K562 (cell line): ENCODE results near the gene HRAS. TPM values are rescaled to one million over a fixed set of nuclear protein-coding genes. Genes with fewer than 3 reads are reported as not detected.
A peak's percentile ranks its signal among the peaks of the same experiment; 100 is the strongest.

Experiments used
- ATAC-seq: fragments of 200-7000 bp; cut with Tn5 transposase; 3 replicates; pipeline ENCODE4 v1.9.1; 2020; ENCODE audit warnings: moderate library complexity
- BruUV-seq: library from RNA; stranded (reverse); fragments of 400-500 nt; replicated peaks from 2 replicates; lab custom pipeline; 2021; lab: Mats Ljungman, UMichigan
- CTCF ChIA-PET: fragments of 300-600 bp; formaldehyde crosslinking; extraction: SDS; loops from one replicate; lab custom pipeline; 2021; ENCODE audit warnings: low intra/inter-chr PET ratio; lab: Yijun Ruan, JAX
- POLR2A ChIA-PET: fragments of 300-600, 350-650 bp; sonication (Branson Sonifier 250); formaldehyde crosslinking; extraction: SDS; loops from one replicate; lab custom pipeline; 2021; ENCODE audit warnings: antibody characterized with exemption, inconsistent platforms; lab: Yijun Ruan, JAX
- DNase-seq, 4 experiments: peaks; one replicate each; pipeline versions ENCODE4 v3.0.0 to v3.0.0-alpha.2; 2011 to 2018; ENCODE audit warnings: low spot score in 3 of 4, mixed read lengths in 3 of 4; ENCODE audit errors: extremely low read depth in 1 of 4
- FAIRE-seq: peaks from 2 replicates; lab custom pipeline; 2011; peaks lifted over from hg19 to GRCh38; lab: Jason Lieb, UNC
- H2AFZ ChIP-seq: 2 replicates; pipeline ENCODE4 v1.6.0; 2011; ENCODE audit warnings: low read depth, low read length, control low read depth, inconsistent platforms
- H3K27ac ChIP-seq: fragments of 200-600 bp; 3 replicates; pipeline ENCODE4 v1.8.0; 2011; ENCODE audit warnings: low read depth, mild to moderate bottlenecking, control low read depth, inconsistent platforms, low read length, moderate library complexity, mixed read lengths; ENCODE audit errors: extremely low read depth
- H3K27me3 ChIP-seq, 2 experiments: fragments of 300-600 bp in 1 of 2; 2 replicates in 1 of 2; 3 replicates in 1 of 2; pipeline versions ENCODE4 v1.6.0 to v1.8.0; 2011; ENCODE audit warnings: inconsistent platforms in 2 of 2, low read length in 2 of 2, mild to moderate bottlenecking in 1 of 2, mixed read lengths in 1 of 2, moderate library complexity in 1 of 2; ENCODE audit not compliant: control insufficient read depth in 2 of 2, insufficient read depth in 2 of 2
- H3K36me3 ChIP-seq: fragments of 300-600 bp; 3 replicates; pipeline ENCODE4 v1.8.0; 2011; ENCODE audit warnings: mild to moderate bottlenecking, low read length, inconsistent platforms; ENCODE audit not compliant: control insufficient read depth, insufficient read depth
- H3K4me1 ChIP-seq, 2 experiments: fragments of 200-600 bp in 1 of 2; replicated peaks in 1 of 2; 2 replicates in 1 of 2; 3 replicates in 1 of 2; pipeline versions ENCODE4 v1.5.1 to v1.8.0; 2011; ENCODE audit warnings: inconsistent platforms in 2 of 2, low read length in 2 of 2, mild to moderate bottlenecking in 1 of 2, mixed read lengths in 1 of 2, moderate library complexity in 1 of 2; ENCODE audit not compliant: control insufficient read depth in 2 of 2, insufficient read depth in 2 of 2
- H3K4me2 ChIP-seq: 2 replicates; pipeline ENCODE4 v1.6.1; 2011; ENCODE audit warnings: low read length, control low read depth, inconsistent platforms, mixed read lengths; ENCODE audit not compliant: insufficient read depth
- H3K4me3 ChIP-seq: fragments of 200-600 bp; sonication (generic), shearing (Covaris generic); 2 replicates; pipeline ENCODE4 v1.5.1; 2016; ENCODE audit warnings: control low read depth, inconsistent platforms
- H3K79me2 ChIP-seq: fragments of 200-600 bp; 3 replicates; pipeline ENCODE4 v1.8.0; 2011; ENCODE audit warnings: low read length, inconsistent platforms; ENCODE audit not compliant: control insufficient read depth, insufficient read depth
- H3K9ac ChIP-seq, 2 experiments: 2 replicates each; pipeline versions ENCODE4 v1.6.0 to v1.6.1; 2011; ENCODE audit warnings: low read depth in 2 of 2, low read length in 2 of 2, control low read depth in 1 of 2, inconsistent platforms in 1 of 2, mild to moderate bottlenecking in 1 of 2, mixed read lengths in 1 of 2; ENCODE audit not compliant: insufficient read depth in 1 of 2
- H3K9me1 ChIP-seq: one replicate; pipeline ENCODE4 v1.6.0; 2011; ENCODE audit warnings: inconsistent platforms, mild to moderate bottlenecking, low read length, moderate library complexity; ENCODE audit not compliant: control insufficient read depth, insufficient read depth
- H3K9me3 ChIP-seq: replicated peaks from 2 replicates; pipeline ENCODE4 v1.5.1; 2011; ENCODE audit warnings: low read depth, low read length, inconsistent platforms; ENCODE audit not compliant: control insufficient read depth, insufficient read depth
- H4K20me1 ChIP-seq: replicated peaks from 2 replicates; pipeline ENCODE4 v1.6.1; 2011; ENCODE audit warnings: low read length, inconsistent platforms, mixed read lengths; ENCODE audit not compliant: control insufficient read depth, insufficient read depth
- FOXA3 ChIP-seq, 2 experiments: fragments of 450-650 bp in 1 of 2; sonication (generic) in 1 of 2; formaldehyde crosslinking; IDR thresholded peaks in 1 of 2; conservative IDR thresholded peaks in 1 of 2; 2 replicates each; pipeline versions ENCODE4 v1.4.0 to v1.8.0; 2020 to 2022; ENCODE audit warnings: mild to moderate bottlenecking in 2 of 2, missing genetic modification reagents in 1 of 2
- HLTF ChIP-seq: fragments of 450-650 bp; IDR thresholded peaks from 2 replicates; pipeline ENCODE4 v1.6.1; 2016
- TEAD2 ChIP-seq: fragments of 450-650 bp; IDR thresholded peaks from 2 replicates; pipeline ENCODE4 v1.6.1; 2016; ENCODE audit warnings: missing genetic modification characterization, control low read depth, missing compliant biosample characterization
- ZBTB33 ChIP-seq: sonication (generic); formaldehyde crosslinking; IDR thresholded peaks from 2 replicates; pipeline ENCODE4 v1.8.1; 2023; ENCODE audit warnings: mild to moderate bottlenecking, missing genetic modification reagents
- ZFP30 ChIP-seq: fragments of 250-450 bp; sonication (Bioruptor Pico); IDR thresholded peaks from 2 replicates; pipeline ENCODE4 v1.8.0; 2022; ENCODE audit warnings: moderate library complexity, mild to moderate bottlenecking, inconsistent platforms, borderline replicate concordance
- ZNF75A ChIP-seq: fragments of 450-650 bp; formaldehyde crosslinking; IDR thresholded peaks from 2 replicates; pipeline ENCODE4 v1.4.0; 2020; ENCODE audit warnings: mild to moderate bottlenecking
- WGBS: fragments of 100-300 bp; shearing (Covaris generic); methylation state at CpG from one replicate; pipeline ENCODE4 v1.1.6; 2016; ENCODE audit warnings: low coverage, mixed read lengths; ENCODE audit not compliant: insufficient coverage; ENCODE audit errors: missing lambda C conversion rate; 5-methylcytosine and 5-hydroxymethylcytosine counted together
- in situ Hi-C: fragments of 300-500 bp; cut with MboI; formaldehyde crosslinking; loops from 4 replicates; pipeline ENCODE4 v1.15.0; 2018; ENCODE audit warnings: inconsistent platforms, mixed read lengths
- intact Hi-C: fragments of 100-400 bp; cut with micrococcal nuclease; formaldehyde crosslinking; loops from 2 replicates; pipeline ENCODE4 v1.14.2; 2022
- polyA plus RNA-seq, 8 experiments: library from polyadenylated mRNA; depleted of rRNA in 4 of 8; stranded (reverse) in 5 of 8; unstranded in 3 of 8; fragments of >200 nt; fragmentation: Nextera tagmentation in 2 of 8; fragmentation: Illumina TruSeq in 1 of 8; extraction: Ambion mirVana in 2 of 8; extraction: Trizol in 1 of 8; gene quantifications; 2 replicates each; pipeline versions ENCODE4 v1.2.1 to v1.2.3, GENCODE V29; 2011 to 2014; ENCODE audit warnings: inconsistent platforms in 1 of 8, missing spikeins in 1 of 8
- total RNA-seq, 7 experiments: library from RNA; depleted of rRNA in 6 of 7; stranded (reverse); fragments of >200 nt in 6 of 7; fragmentation: Illumina TruSeq in 2 of 7; extraction: Trizol in 2 of 7; gene quantifications; 2 replicates each; pipeline versions ENCODE4 v1.2.1 to v1.2.3, GENCODE V29; 2011 to 2021; ENCODE audit warnings: low replicate concordance in 1 of 7

Gene HRAS
- total and polyA plus RNA-seq, 9 of the 15 experiments (the other 6 are each of a cell fraction or from before 2014, with no cell fraction given), result 2.8 to 73.5 (median 29.6) TPM

DNA sequence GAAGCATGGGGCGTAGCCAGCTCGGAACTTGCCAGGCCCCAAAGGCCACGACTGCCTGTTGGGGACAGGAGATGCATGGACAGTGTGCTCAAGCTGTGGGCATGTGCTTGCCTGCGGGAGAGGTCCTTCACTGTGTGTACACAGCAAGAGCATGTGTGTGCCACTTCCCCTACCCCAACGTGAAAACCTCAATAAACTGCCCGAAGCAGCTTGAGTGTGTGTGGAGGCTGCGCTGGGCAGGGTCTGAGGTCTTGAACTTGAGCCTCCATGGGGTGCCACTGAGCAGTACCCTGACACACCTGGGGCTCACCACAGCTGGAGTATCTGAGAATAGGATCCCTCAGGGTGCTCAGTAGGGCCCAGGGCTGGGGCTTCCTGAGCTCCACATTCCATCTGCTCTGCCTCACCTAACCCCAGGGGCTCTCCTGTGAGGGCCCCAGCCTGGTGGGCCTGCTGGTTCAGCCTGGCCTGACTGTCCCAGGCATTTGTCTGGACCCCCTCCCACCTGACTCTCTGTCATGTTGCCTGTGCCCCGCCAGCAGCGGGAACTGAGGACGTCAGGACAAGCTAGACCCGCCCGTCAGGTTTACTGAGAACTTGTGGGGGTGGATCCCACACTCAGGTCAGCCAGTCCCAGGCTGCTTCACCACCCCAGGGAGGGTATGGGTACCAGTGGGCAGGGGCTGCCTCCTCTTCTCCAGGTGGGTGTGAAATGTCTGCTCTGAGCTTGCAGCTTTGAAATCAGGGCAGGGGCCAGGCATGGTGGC, 28.6 kb upstream of the HRAS start:
- Histone ChIP-seq H2AFZ (no peak overlapping the region), H3K4me1 (peaks cover 33 to 83% of the 10 kb centered on the region in 2 experiments), H3K9ac (peak overlapping the region in 1 of 2 experiments; percentile 9; a peak in 2 of 4 replicates), H3K4me2 (no peak overlapping the region), H3K27me3 (no peaks in the 10 kb centered on the region), H3K36me3 (peaks cover 33% of the 10 kb centered on the region; the same call in 2 of the 3 replicates), H4K20me1 (0 out of 2 replicates have a peak, but pooled peaks cover 5% of the 10 kb centered on the region), H3K79me2 (peaks cover 51% of the 10 kb centered on the region), H3K9me3 (no peaks in the 10 kb centered on the region), H3K27ac (no peak overlapping the region; the same call in 2 of the 3 replicates), H3K4me3 (no peak overlapping the region), H3K9me1 (peaks cover 2% of the 10 kb centered on the region)
- intact Hi-C loops, result loop anchor here (10.0 kb wide), 1 partner anchor 231 kb away; the partner anchor contains the start of genes CEND1 and SLC25A22
- TF ChIP-seq ZFP30 (CRISPR knock-in tag) (no peak), ZNF75A (CRISPR knock-in tag) (no peak), FOXA3 (CRISPR knock-in tag; conservative IDR thresholded peaks at IDR 0.05 in 1 of 2, IDR thresholded peaks at IDR 0.05 in 1 of 2) (no peak), ZBTB33 (CRISPR knock-in tag) (peak; percentile 57), TEAD2 (no peak), HLTF (no peak)
- WGBS, result 85% methylated on average over 12 of the region's 12 CpGs
- in situ Hi-C loops, result no loop called here
- FAIRE-seq (no peak), DNase-seq (no peak), ATAC-seq (no peak)
- no TSS peak for BruUV-seq
- CTCF ChIA-PET, result no interaction called here
- POLR2A ChIA-PET, result interaction anchor here (0.6 to 1.5 kb wide), 3 partner anchors 9 to 132 kb away, joined by 3 to 4 read pairs (median 3); partner anchors contain the start of gene TMEM80
